HEK293 (cell line): ENCODE data around the gene MATR3.

Experiments used
- CTCF ChIP-seq: fragments of 450-650 bp; formaldehyde crosslinking; IDR thresholded peaks from 2 replicates; pipeline ENCODE4 v1.5.1; 2016; ENCODE audit warnings: missing biosample characterization, missing genetic modification characterization
- HIC1 ChIP-seq: fragments of 450-650 bp; formaldehyde crosslinking; IDR thresholded peaks from 2 replicates; pipeline ENCODE4 v1.5.1; 2016; ENCODE audit warnings: missing biosample characterization, missing genetic modification characterization
- KLF10 ChIP-seq: fragments of 450-650 bp; IDR thresholded peaks from 2 replicates; pipeline ENCODE4 v1.5.1; 2018; ENCODE audit warnings: missing biosample characterization, mild to moderate bottlenecking, missing genetic modification characterization
- KLF17 ChIP-seq: fragments of 450-650 bp; formaldehyde crosslinking; IDR thresholded peaks from 2 replicates; pipeline ENCODE4 v1.5.1; 2016; ENCODE audit warnings: missing biosample characterization, missing genetic modification characterization
- PRDM10 ChIP-seq: fragments of 450-650 bp; formaldehyde crosslinking; IDR thresholded peaks from 2 replicates; pipeline ENCODE4 v1.5.1; 2016; ENCODE audit warnings: missing biosample characterization, missing genetic modification characterization
- SP2 ChIP-seq: fragments of 450-650 bp; formaldehyde crosslinking; IDR thresholded peaks from 2 replicates; pipeline ENCODE4 v1.5.1; 2016; ENCODE audit warnings: missing biosample characterization, missing genetic modification characterization
- SP3 ChIP-seq: fragments of 450-650 bp; formaldehyde crosslinking; IDR thresholded peaks from 2 replicates; pipeline ENCODE4 v1.5.1; 2016; ENCODE audit warnings: missing biosample characterization, missing genetic modification characterization
- ZBTB8A ChIP-seq: fragments of 450-650 bp; formaldehyde crosslinking; IDR thresholded peaks from 2 replicates; pipeline ENCODE4 v1.5.1; 2016; ENCODE audit warnings: missing biosample characterization, missing genetic modification characterization
- ZNF112 ChIP-seq: fragments of 450-650 bp; formaldehyde crosslinking; IDR thresholded peaks from 2 replicates; pipeline ENCODE4 v1.5.0; 2017; ENCODE audit warnings: missing biosample characterization, missing genetic modification characterization
- ZNF335 ChIP-seq: fragments of 450-650 bp; formaldehyde crosslinking; conservative IDR thresholded peaks from 2 replicates; pipeline ENCODE4 v1.5.1; 2016; ENCODE audit warnings: missing biosample characterization, missing genetic modification characterization

- no peak for TF ChIP-seq SP2 (tag by site-specific recombination)
- no peak for TF ChIP-seq ZNF112 (tag by site-specific recombination)
- no peak for TF ChIP-seq SP3 (tag by site-specific recombination)
- TF ChIP-seq CTCF, result no peak
- no peak for TF ChIP-seq HIC1 (tag by site-specific recombination)
- TF ChIP-seq KLF10, result no peak
- no peak for TF ChIP-seq ZNF335
- no peak for TF ChIP-seq KLF17 (tag by site-specific recombination)
- no peak for TF ChIP-seq PRDM10
- no peak for TF ChIP-seq ZBTB8A (tag by site-specific recombination)
Observed at GRCh38 chr5:139379626-139380449, 86.3 kb downstream of the MATR3 start.
